Astrocyte of the hippocampus (primary cell): ENCODE measurements around the gene KAT6B.
A peak's percentile ranks its signal among the peaks of the same experiment; 100 is the strongest.
"Not testable (repeated sequence)": the region's sequence is repeated elsewhere in the genome, so short reads cannot be mapped to it uniquely, and the experiment has no call there.

Source experiments
- DNase-seq: peaks from one replicate; pipeline ENCODE4 v3.0.0; 2011; ENCODE audit warnings: low read depth, low spot score

The KAT6B gene

DNA sequence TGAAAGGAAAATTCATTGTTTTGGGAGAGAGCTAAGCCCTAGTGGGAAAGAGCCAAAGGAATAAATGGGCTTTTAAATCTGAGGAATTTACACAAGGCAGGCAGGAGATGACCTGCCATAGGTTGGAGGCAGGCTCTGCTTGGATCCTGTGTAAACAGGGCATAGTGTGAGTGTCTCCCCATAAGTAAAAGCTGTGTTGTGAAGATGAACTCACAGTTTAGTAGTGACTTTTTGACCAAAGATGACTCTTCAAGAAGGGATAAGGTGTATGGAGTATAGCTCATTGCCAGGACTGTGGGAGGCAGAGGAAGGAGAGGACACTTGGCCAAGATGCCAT lies 63.2 kb downstream of the KAT6B start:
- DNase-seq: no peak

DNA sequence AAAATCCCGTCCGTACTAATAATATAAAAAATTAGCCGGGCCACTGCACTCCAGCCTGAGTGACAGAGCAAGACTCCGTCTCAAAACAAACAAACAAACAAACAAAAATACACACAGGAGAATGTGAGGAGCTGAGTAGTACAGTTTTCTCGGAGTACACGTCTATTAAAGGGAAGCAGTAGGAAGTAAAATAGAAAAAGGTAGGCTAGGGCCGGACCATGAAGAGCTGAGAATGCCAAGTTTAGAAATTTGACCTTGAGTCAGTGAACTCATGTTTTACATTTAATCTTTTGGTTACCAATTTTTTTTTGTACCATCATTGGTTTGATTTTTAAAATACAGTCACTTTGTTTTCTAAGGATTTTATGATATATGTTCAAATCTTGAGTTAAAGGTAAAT lies 64.1 kb downstream of the KAT6B start:
- no peak for DNase-seq

DNA sequence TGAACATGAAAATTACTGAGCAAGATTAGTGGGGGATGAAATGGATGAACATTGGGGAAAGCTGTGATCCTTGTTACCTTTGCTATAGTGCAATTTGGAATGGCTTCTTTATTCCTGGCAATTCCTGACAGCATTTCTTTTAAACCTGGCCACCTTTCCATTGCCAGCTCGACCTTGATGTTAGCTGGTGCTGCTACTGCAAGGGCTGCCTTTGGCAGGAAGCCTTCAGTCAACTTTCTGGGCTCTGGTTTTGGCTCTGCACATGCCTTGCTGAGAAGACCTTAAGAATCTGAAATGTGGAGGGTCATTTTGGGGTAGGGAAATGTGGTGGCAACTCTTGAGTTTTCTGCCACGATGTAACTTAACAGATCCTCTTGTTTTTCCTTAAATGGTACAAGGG lies 64.7 kb downstream of the KAT6B start:
- DNase-seq: peak; percentile 23

DNA sequence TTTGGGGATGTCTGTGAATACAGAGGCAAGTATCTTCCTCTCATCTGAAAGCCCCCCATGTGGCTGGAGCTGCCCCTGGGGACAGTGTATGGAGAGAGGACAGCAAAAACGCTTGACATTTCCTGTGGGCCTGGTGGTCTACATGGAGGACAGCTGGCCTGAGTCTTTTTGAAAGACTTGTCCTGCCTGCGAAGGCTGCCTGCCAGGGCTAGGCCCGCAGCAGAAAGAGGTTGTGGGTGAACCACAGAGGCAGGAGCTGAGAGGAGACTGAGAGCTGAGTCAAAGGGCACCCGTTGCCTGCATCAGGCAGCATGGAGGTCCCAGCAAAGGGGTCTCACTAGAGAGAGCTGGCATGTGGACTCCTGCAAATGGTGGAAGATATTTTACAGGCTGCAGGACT lies 66.4 kb downstream of the KAT6B start:
- DNase-seq: no peak

DNA sequence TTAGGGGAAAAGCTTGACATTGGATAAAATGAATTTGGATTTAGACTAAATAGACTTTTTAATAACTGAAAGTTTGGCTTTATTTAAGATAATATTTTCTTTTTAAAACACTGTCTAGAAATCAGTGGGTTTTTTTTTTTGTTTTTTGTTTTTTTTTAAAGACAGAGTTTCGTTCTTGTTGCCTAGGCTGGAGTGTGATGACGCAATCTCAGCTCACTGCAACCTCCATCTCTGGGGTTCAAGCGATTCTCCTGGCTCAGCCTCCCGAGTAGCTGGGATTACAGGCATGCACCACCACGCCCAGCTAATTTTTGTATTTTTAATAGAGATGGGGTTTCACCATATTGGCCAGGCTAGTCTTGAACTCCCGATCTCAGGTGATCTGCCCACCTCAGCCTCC lies 66.9 kb downstream of the KAT6B start:
- not testable (repeated sequence) for DNase-seq

DNA sequence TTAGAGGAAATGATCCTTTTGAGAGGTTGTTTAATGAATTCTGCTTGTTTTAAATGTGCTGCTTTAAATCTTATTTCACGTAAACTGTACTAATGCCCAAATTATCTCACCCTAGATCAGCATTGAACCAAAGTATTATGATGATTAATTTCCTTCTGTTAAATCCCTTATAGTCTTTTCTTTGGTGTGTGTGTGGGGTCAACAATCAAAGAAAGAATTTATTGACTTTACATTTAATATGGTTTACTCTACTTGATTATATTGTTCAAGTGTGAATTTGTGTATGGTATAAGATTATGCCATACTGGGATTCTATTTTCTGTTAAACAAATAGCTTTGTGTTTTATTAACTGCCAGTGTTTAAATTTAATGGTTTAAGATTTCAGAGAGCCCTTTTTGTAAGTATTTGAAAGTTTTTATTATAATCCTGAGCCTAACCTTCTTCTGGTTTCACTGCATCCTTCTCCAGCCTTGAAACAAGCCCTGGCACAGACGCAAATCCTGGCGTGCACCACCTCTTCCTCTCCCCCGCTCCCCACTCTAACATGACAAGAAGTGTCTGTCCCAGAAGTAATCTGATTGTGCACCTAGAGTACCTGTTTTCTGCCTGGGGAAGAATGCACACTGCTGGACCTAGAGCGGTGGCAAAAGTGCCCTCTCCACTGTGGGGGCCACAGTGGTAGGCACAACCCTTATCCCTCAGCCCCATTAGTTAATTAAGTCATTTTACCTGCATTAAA lies 70.6 kb downstream of the KAT6B start:
- DNase-seq: no peak

DNA sequence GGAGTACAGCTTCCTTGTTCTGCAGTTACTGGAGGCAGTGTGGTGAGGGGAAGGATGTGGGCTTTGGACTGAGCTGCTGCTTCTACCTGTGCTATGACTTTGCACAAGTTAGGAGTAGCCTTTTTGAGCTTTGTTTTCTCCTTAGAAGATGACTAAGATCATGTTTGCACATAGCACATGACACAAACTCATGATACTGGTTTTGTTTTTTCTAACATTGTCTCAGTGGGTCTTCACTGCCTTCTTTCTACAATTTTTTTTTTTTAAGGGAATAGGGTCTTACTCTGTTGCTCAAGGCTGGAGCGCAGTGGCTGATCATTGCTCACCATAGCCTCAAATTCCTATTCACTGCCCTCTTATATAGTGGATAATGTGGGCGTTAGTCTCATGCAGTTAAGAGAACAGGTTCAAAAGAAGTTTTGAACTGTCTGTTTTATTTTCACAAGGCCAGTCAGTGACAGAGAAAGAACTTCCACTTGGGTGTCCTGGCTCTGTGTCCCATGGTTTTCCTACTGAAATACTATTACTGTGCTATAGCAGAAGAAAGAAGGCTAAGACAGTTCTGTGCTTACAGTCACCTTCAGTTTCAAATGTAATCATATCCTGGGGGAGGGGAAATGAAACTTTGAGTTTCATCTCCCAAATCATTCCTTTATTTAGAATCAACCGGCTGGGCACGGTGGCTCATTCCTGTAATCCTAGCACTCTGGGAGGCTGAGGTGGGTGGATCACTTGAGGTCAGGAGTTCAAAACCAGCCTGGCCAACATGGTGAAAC lies 72.0 kb downstream of the KAT6B start:
- DNase-seq: no peak

DNA sequence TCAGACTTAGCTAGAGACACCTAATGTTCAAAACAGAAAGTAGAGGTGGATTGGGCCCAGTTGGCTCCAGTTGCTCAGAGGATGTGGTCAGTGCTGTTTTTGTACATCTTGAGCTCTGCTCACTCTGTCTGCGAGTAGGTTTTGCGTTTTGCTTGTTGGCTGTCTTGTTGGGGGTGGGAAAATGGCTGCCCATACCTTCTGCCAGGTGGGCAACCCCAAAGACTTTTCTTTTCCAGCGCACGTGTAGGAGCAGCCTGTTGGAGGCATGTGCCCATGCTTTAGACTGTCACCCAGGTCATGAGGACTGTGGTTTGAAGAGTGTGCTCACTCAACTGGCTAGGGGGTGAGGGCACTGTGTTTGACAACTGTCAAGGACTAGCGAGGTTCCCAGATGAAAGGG lies 73.9 kb downstream of the KAT6B start:
- no peak for DNase-seq

DNA sequence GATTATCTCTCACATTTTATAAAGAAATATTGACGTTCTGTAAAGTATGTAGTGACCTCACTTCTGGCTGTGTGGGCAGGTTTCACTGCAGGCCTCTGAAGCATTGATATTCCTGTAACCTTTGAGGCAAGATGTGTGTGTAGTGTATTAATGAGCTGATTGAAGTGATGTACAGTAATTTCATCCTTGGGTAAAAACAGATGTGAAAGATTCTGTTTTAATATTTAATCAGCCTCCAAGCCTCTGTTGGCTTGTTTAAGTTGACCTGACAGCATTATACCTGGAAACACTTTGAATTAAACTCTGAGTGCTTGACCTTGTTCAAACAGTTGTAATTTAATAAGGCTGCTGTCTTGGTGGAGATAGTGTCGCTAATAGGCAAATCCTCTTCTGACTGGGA lies 74.9 kb downstream of the KAT6B start:
- DNase-seq: no peak

DNA sequence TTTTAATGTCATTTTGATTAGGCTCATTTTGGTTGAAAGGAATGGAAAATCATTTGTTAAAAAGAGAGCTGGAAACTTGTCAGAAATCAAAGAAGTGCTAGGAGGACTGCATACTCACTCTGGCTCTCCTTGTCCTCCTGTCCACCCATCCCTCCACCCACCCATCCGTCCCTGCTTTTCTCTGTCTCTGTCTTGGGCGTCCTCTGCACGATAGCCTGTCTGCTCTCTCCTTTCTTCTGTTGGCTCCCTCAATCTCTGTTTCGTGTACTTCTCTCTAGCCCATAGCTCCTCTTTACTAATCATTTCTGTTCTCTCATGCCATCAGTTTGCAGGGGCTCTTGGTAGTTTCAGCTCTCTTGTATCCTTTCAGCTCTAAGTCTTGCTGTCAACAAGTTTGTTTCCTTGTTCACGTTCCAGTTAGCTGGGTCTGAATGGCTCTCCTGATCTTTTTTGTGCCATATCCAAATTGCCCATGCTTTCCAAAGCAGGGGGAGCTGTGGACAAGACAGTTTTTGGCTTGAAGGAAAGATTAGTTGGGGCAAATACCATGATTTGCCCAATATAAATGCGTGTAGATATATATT lies 75.6 kb downstream of the KAT6B start:
- DNase-seq: no peak

DNA sequence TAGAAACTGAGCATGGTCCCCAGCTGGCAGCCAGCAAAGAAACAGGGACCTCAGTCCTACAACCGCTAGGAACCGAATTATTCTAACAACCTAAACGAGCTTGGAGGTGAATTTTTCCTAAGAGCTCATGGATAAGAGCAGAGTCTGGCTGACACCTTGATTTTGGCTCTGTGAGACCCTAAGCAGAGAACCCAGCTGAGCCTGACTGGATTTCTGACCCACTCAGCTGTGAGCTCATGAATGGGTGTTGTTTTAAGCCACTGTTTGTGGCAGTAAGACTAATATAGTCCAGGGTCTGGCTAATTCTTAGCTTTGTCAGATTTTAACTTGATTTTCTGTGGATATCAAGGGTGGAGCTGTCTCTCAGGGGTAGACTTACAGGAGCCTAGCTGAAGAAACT lies 77.1 kb downstream of the KAT6B start:
- DNase-seq: no peak

DNA sequence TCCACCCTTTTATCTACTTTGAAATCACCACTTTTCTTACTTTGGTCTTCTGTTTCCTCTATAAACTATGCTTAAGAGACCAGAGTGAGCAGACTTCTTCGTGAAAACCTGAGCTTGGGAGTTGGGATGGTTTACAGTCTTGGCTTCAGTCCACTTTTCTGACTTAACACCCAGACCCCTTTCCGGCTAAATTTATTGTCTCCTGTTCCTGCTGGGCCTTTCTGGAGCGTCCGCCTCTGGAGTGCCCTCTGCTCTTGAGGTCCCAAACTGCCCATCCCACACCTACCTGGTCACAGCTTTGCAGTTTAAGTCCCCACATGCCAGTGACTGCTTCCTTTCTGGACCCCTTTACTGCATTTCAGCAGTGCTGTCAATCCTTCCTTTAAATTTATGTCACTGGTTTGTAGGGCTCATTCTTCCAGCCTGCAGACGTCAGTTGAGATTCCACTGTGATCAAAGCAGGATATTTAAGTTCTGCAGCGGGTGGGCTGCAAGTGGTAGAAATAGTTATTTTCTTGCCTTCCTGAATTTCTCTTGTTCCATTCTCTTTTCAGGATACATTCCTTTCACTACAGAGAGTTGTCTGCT lies 80.3 kb downstream of the KAT6B start:
- DNase-seq: no peak

DNA sequence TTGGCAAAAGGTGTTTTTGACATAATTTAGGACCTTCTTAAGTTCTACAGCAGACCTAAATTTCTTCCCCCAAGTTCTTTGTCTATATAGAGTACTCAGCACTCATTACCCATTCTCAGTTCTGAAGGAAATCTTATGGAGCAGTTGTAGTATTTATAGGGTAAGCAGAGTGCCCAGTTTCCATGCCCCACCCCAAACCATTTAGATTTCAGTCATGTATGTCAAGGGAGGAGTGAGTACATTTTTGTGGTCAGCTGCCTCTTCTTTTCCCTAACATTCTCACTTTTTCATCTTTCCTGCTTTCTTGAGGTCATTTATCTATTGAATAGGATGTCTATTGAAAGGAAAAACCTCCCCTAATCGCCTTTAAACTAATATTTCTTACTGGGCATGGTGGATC lies 83.3 kb downstream of the KAT6B start:
- no peak for DNase-seq

DNA sequence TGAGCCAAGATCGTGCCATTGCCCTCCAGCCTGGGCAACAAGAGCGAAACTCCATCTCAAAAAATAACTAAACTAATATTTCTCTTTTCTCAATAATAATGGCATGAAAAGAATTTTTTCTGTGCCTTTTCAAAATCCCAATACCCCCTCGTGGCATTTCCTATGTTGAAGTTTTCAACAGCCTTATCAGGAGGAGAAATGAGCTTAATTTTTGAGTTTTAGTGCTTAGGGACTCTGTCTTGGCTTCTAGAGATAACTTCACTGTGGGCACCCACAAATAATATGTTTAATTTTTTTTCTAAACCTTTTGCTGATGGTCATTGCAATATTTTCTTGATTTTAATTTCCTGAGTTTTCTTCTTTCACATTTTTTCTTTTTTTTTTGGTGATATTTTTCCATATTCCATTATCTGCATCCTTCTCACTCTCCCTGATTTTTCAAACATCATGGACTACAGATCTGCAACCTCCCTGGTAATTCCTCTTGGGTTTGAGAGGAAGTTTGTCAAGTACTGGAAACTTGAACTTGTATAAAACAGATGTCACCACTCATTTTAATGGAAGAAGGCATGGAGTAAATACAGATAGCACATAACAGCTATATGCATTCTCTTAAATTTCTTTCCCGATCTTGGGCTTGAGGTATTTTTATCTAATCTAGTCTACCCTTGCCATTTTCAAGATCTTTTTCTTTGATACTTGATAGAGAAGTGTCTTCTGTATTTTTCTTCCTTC lies 84.0 kb downstream of the KAT6B start:
- DNase-seq: no peak

DNA sequence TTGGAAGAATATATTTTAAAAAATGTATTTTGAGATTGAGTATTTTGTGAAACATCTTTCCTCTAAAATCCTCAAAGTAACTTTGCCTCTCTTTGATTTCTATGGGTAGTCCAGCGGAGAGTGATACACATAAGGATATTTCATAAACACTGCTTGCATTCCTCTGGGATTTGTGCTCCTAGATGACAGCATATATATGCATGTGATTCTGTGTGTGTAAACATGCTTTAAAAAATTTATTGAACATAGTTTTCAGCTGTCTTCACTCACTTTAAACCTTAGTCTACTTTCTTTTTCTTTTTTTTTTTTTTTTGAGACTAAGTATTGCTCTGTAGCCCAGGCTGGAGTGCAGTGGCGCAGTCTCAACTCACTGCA lies 84.6 kb downstream of the KAT6B start:
- DNase-seq: no peak

DNA sequence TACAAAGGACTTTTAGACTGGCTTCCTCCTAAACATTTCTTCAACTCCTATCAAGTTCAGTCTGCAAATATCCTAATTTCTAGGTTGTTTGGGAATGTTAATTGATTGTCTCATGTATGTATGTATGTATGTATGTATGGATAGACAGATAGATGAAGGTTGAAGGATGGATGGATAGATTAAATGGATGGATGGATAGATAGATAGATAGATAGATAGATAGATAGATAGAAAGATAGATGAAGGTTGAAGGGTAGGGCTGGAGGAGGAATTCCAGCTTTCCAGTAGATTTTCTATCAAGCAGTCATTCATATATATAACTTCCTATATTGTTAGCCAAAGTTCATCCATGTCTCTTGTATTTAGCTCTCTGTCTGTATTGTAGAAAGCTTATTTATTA lies 85.8 kb downstream of the KAT6B start:
- DNase-seq: no peak

DNA sequence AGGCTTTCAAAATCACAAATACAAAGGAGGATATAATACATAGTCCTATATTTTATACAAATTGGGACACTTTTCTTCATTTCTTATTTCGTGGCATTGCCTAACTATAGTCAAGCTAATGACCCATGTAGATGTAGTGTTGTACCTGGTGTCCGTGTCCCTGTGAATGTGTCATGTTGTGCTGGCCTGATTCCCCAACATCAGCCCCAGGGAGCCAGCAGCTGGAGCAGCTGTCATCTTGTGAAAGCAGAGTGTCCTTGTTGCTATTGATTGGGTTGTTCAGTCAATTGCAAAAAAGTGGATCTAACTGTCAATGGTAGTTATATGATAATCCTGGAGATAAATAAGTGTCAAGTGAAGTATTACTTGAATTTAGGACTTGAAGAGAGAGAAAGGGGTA lies 86.3 kb downstream of the KAT6B start:
- no peak for DNase-seq

DNA sequence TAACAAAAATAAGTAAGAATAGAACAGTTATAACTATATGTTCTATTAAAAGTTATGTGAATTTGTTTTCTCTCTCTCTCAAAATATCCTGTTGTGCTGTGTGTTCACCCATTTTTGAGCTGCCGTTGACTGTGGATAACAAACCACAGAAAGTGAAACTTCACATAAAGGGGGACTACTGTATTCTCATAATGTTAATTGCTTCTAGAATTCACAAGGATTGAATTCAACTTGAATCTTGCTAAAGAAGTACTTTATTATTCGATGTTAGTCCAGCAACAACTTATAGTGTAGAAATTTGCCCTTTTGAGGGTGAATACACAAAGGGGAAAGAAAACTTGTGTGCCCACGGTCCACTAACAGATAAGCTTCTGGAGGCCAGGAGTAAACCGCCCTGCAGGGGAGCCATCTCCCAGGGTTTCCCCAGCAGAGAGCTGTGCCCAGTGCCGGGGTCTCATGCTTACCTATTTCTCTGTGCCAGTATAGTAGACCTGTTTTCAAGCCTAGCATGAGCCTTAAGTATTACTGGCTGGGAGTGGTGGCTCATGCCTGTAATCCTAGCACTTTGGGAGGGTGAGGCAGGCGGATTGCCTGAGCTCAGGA lies 87.1 kb downstream of the KAT6B start:
- no peak for DNase-seq

DNA sequence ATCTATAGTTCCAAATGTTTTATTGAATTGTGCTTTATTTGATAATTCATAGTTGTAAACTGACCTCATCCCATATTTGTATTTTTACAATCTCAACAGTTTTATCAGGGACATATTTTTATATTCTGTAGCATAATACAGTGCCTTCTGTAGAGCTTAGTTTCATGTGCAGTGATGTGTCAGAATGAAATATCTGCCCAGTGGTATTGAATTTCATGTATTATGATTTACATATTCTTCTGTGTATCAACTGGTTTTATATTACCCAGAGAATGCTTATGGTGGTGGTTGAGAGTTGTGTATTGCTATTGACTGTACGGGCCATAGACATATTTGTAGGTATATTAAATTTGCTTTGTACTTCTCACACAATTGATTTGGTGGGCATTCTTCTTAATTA lies 89.9 kb downstream of the KAT6B start:
- no peak for DNase-seq

DNA sequence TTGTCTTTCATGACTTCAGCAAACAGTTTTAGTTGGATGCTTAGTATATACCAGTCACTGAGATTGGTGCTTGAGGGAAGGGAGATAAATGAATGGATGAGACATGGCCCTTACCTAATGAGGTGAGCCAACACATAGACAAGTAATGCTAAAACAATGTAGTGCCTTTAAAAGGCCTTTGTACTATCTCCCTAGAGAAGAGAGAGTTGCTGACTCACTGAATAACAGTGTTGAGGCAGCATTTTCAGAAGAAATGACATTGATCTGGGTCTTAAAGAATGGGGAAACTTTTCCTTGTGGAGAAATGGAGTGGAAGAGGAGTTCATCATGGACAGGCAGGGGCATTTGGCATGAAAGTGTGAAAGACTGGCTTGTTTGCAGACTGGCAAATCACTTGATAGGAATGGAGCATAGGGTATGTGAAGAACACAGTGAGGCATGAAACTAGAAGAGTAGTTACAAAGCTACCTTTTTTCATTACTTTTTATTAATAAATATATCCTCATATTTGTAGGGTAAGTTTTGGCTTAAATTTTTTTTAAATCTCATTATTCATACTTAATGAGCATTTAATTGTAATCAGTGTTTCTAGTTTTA lies 91.2 kb downstream of the KAT6B start:
- peak; percentile 53 for DNase-seq

DNA sequence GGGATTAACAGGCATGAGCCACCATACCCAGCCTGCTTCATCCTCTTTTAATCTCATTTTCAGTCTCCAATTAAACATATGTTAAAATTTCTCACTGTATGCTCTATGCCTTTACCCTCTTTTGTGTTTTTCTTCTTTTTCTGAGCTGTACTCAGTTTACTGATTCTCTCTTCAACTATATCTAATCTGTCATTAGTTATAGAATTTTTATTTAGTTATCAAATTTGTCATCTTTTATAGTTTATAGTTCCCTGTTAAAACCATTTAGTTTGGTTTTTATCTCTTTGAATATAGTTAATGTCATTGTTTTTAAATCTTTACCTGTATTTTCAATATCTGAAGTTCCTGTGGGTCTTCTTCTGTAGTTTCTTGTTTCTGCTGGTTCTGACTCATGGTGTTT lies 93.3 kb downstream of the KAT6B start:
- no peak for DNase-seq
